Kidney epithelial cell (primary cell): ENCODE measurements around the gene TRIO. TPM values are rescaled to one million over a fixed set of nuclear protein-coding genes. Genes with fewer than 3 reads are reported as not detected.

ENCODE experiments used
- DNase-seq: peaks from one replicate; pipeline ENCODE4 v3.0.0-alpha.2; 2010; ENCODE audit warnings: low read depth
- H3K27me3 ChIP-seq: 2 replicates; pipeline ENCODE4 v1.6.0; 2011; ENCODE audit warnings: low read length; ENCODE audit not compliant: control insufficient read depth, insufficient read depth
- H3K36me3 ChIP-seq: 2 replicates; pipeline ENCODE4 v1.5.1; 2011; ENCODE audit warnings: low read length; ENCODE audit not compliant: control insufficient read depth, insufficient read depth
- H3K4me3 ChIP-seq: 2 replicates; pipeline ENCODE4 v1.5.1; 2011; ENCODE audit warnings: low read depth, mild to moderate bottlenecking, control low read depth, low read length
- total RNA-seq: library from RNA; depleted of rRNA; stranded (reverse); fragments of >200 nt; gene quantifications from 2 replicates; pipeline ENCODE4 v1.2.3, GENCODE V29; 2015
- TF ChIP-seq, protein P1 (sequence below): IDR thresholded peaks from 2 replicates; pipeline ENCODE4 v1.5.1; 2011; ENCODE audit warnings: mild to moderate bottlenecking, moderate library complexity, low read length, control low read depth, inconsistent platforms; ENCODE audit not compliant: insufficient read depth, poor library complexity, severe bottlenecking

Gene TRIO
- total RNA-seq, 1 donor from 2014 or later: 174 TPM

DNA sequence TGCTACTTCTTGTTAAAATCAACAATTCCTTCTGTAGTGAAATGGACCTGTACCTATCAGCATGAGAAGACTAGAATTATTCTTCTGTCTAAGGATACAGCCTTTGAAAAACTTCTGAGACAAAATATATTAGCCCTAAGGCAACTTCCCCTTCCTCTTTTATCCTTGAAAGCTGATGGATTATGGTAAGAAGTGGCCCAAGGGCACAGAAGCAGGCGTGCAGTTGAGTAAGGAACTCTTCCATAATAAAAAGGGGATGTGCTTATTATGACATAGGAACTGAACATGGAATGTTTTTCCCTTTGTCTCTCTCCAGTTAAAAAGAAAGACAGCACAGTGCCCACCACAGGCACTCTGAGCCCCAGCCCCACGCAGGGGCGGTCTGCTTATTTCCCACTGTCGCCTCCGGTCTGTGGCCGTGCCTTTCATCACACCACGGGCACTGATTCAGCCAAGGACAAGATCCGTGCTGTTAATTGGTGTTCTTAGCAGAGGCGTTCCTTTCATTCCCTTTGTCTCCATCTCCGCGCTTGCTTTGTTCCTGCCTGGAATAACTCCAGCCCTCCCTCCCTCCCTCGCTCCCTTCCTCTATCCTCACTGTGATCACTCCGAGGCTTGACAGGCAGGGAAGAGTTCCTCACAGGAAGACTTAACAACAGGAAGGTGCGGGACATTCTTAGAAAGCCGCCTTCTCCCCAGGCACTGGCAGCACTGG, 302.6 kb downstream of the TRIO start:
- TF ChIP-seq, protein P1, sequence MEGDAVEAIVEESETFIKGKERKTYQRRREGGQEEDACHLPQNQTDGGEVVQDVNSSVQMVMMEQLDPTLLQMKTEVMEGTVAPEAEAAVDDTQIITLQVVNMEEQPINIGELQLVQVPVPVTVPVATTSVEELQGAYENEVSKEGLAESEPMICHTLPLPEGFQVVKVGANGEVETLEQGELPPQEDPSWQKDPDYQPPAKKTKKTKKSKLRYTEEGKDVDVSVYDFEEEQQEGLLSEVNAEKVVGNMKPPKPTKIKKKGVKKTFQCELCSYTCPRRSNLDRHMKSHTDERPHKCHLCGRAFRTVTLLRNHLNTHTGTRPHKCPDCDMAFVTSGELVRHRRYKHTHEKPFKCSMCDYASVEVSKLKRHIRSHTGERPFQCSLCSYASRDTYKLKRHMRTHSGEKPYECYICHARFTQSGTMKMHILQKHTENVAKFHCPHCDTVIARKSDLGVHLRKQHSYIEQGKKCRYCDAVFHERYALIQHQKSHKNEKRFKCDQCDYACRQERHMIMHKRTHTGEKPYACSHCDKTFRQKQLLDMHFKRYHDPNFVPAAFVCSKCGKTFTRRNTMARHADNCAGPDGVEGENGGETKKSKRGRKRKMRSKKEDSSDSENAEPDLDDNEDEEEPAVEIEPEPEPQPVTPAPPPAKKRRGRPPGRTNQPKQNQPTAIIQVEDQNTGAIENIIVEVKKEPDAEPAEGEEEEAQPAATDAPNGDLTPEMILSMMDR: no peak
- DNase-seq: no peak
- Histone ChIP-seq H3K27me3 (no peaks in the 10 kb centered on the region), H3K4me3 (no peak overlapping the region), H3K36me3 (no peaks in the 10 kb centered on the region)

DNA sequence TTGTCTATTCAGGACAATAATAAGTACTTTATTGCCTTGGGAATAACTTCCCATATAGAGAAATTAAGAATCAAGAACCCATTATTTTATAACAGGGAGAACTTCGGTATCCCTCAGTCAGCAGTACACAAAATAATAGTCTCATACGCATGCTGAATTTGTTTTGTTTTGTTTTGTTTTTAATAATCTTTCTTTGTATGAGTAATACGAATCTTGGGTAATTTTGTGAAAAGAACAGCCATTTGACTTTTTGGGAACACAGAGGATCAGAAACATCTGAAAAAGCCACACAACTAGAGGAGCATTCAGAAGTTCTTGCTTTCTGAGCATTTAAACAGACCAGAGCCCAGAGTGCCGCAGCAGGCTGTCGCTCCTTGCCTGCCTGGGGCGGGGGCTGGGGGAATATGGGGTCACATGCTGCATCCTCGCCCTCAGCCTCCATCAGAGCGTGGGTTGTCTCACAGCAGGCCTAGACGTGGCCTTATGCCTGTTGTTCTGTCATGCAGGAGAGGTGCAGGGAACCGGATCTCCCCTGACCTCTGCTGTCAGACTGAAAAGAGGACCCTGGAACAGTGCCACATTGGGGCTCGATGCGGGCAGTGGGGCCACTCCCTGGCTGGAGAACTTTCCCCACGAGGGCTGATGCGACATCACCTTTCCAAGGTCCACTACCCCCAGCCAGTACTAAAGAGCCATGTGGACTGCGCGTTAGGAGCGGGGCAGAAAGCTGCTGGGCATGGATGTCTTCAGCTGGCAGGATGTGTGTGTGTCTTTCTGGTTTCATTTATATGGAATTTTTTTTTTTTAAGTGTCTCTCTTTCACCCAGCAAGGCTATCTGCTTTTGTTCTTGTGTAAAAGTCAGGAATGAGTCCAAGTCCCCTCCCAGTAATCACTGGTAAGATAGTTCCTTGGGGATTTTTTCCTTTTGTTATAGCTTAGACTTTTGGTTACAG, 305.1 kb downstream of the TRIO start:
- H3K36me3 ChIP-seq: no peaks in the 10 kb centered on the region
- TF ChIP-seq, protein P1: no peak
- no peaks in the 10 kb centered on the region for H3K27me3 ChIP-seq
- H3K4me3 ChIP-seq: no peak overlapping the region
- no peak for DNase-seq

DNA sequence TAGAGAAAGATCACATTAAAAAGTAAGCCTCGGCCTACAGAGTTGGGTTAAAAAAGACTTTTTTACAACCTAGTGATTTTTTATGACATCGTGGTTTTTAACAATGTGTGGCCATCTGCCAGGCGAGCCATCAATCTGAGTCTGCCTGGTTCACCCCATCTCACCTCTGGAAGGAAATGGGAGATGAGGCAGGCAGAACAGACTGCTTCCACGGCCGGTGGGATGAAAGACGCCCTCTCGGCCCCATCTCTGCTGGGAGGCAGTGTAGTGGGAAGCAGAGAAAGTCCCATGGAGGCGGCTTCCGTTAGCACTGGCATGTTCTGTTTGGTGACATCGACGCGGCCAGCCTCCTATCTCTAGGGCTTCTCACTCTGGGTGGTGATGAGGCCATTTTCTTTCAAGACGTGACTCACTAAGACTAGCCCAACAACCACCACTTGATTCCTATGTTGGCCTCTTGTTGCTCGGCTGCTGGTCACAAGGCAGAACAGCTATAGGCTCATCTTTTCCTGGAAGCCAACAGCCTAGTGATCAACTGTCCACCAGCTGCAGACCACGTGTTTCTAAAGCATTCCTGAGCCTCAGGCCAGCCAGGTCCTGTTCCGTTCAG, 306.0 kb downstream of the TRIO start:
- Histone ChIP-seq H3K36me3 (no peaks in the 10 kb centered on the region), H3K4me3 (no peak overlapping the region), H3K27me3 (no peaks in the 10 kb centered on the region)
- DNase-seq: peak; percentile 85
- TF ChIP-seq, protein P1: no peak

DNA sequence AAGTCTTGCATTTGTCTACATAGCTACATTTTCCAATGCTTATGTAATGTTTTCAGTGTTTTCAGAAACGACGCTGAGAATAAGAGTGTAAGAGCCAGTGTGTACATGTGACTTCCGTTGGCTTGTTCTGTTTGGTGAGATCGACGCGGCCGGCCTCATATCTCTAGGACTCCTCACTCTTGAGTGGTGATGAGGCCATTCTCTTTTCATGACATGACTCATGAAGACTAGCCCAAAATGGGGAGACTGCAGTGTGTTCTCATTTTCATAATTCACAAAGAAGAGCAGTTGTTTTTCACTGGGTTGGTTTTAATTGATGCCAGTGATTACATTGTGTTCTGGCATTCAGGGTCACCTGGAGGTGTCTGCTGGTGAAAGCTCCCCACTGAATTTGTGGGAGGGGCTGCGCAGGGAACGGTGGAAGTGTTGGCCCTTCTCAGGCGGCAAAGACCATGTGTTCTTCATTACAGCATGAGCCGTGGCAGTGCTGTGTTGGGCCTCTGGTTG, 306.9 kb downstream of the TRIO start:
- H3K27me3 ChIP-seq: no peaks in the 10 kb centered on the region
- H3K4me3 ChIP-seq: no peak overlapping the region
- TF ChIP-seq, protein P1: no peak
- no peaks in the 10 kb centered on the region for H3K36me3 ChIP-seq
- DNase-seq: no peak

DNA sequence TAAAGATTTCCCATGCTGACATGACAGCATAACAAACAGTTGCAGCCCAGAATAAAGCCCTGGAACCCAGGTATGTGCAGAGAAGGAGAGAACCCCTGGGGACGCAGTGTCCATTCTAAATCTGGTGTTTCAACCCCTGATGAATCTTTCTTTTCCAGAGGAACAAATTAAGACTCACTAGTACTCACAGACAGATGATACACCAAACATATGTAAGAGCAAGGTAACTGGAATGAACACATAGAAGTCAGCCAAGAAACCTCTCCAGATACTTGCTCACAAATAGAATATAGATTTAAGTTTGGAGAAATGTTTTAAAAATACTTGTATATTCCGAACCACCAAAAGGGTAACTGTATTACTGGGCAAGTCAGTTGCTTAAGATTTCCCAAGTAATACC, 307.6 kb downstream of the TRIO start:
- TF ChIP-seq, protein P1: no peak
- no peak for DNase-seq
- no peaks in the 10 kb centered on the region for H3K36me3 ChIP-seq

More for the DNA sequence above, 307.6 kb downstream of the TRIO start:
- Histone ChIP-seq H3K27me3 (no peaks in the 10 kb centered on the region), H3K4me3 (no peak overlapping the region)
